Gastrocnemius medialis (tissue), 4 donors: Measurements from ENCODE around the gene HOMEZ.

Experiments used
- CTCF ChIP-seq, 5 experiments: fragments of 450-650 bp in 3 of 5; fragments of 200-600 bp in 2 of 5; sonication (generic) in 2 of 5; IDR thresholded peaks in 4 of 5; conservative IDR thresholded peaks in 1 of 5; 1 replicate in 4 of 5; 2 replicates in 1 of 5; pipeline ENCODE4 v1.5.1; 2016 to 2019; ENCODE audit warnings: antibody characterized with exemption in 5 of 5, mild to moderate bottlenecking in 3 of 5, moderate library complexity in 3 of 5
- POLR2A ChIP-seq, 2 donors: fragments of 450-650 bp; IDR thresholded peaks; one replicate each; pipeline ENCODE4 v1.6.1; 2017; ENCODE audit warnings: antibody characterized with exemption in 2 of 2, mild to moderate bottlenecking in 2 of 2, moderate library complexity in 2 of 2

- TF ChIP-seq CTCF (IDR thresholded peaks at IDR 0.05 in 4 of 5, conservative IDR thresholded peaks at IDR 0.05 in 1 of 5): no peak
- peak; percentile 79 to 94 for TF ChIP-seq POLR2A (IDR thresholded peaks at IDR 0.05)
Measured at GRCh38 chr14:23301969-23302289, 16.0 kb upstream of the HOMEZ start.
